Adipocyte (in vitro differentiated cells): ENCODE results near the gene CFAP99.

Source experiments
- DNase-seq: peaks from one replicate; pipeline ENCODE4 v3.0.0-alpha.2; 2015; ENCODE audit warnings: low read depth
- H3K27me3 ChIP-seq: replicated peaks from 2 replicates; pipeline ENCODE4 v1.7.0; 2013; ENCODE audit warnings: mild to moderate bottlenecking, low read length, moderate library complexity; ENCODE audit not compliant: control insufficient read depth, insufficient read depth
- H3K36me3 ChIP-seq: 2 replicates; pipeline ENCODE4 v1.7.0; 2013; ENCODE audit warnings: low read length, mild to moderate bottlenecking, moderate library complexity; ENCODE audit not compliant: control insufficient read depth, insufficient read depth, severe bottlenecking
- H3K4me1 ChIP-seq: 2 replicates; pipeline ENCODE4 v1.7.0; 2013; ENCODE audit warnings: mild to moderate bottlenecking, low read length, moderate library complexity; ENCODE audit not compliant: control insufficient read depth, insufficient read depth
- H3K4me3 ChIP-seq: 2 replicates; pipeline ENCODE4 v1.7.0; 2013; ENCODE audit warnings: mild to moderate bottlenecking, low read length, moderate library complexity
- H3K9ac ChIP-seq: 2 replicates; pipeline ENCODE4 v1.7.0; 2013; ENCODE audit warnings: mild to moderate bottlenecking, low read length, moderate library complexity
- H3K9me3 ChIP-seq: 2 replicates; pipeline ENCODE4 v1.7.0; 2013; ENCODE audit warnings: mild to moderate bottlenecking, low read length, moderate library complexity; ENCODE audit not compliant: control insufficient read depth

The CFAP99 gene

GRCh38 chr4:2489081-2489805 lies 70.5 kb downstream of the CFAP99 start:
- Histone ChIP-seq H3K9me3 (no peaks in the 10 kb centered on the region), H3K36me3 (peaks cover 27% of the 10 kb centered on the region)
- no peak for DNase-seq

GRCh38 chr4:2489841-2490552 lies 71.2 kb downstream of the CFAP99 start:
- Histone ChIP-seq H3K27me3 (no peaks in the 10 kb centered on the region), H3K9ac (no peak overlapping the region), H3K4me1 (peaks cover 24% of the 10 kb centered on the region), H3K9me3 (no peaks in the 10 kb centered on the region), H3K36me3 (peaks cover 28% of the 10 kb centered on the region), H3K4me3 (no peak overlapping the region)
- DNase-seq, result no peak

More at GRCh38 chr4:2489081-2489805, 70.5 kb downstream of the CFAP99 start:
- H3K9ac ChIP-seq, result no peak overlapping the region
- no peak overlapping the region for H3K4me3 ChIP-seq
- peaks cover 29% of the 10 kb centered on the region for H3K4me1 ChIP-seq
- H3K27me3 ChIP-seq, result no peaks in the 10 kb centered on the region

DNA sequence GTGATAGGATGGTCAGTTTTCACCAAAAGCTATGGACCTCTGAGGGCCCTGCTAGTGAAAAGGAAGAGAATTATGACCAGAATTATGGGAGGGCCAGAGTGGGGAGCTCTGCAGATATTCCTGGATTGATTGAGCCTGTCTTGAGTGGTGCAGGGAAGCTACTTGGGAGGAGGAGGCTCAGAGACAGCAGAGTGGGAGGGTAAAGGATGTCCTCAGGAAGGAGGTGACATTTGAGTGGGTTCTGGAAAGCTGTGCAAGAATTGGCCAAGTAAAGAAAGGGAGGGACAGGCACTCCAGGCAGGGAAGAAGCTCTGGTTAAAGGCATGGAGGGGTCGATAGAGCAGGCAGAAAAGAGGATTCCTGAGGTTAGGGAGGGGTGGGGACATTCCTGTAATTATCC lies 74.2 kb downstream of the CFAP99 start:
- Histone ChIP-seq H3K9ac (no peak overlapping the region), H3K36me3 (peaks cover 50% of the 10 kb centered on the region), H3K27me3 (no peaks in the 10 kb centered on the region), H3K9me3 (no peaks in the 10 kb centered on the region), H3K4me3 (no peak overlapping the region), H3K4me1 (peaks cover 18% of the 10 kb centered on the region)
- no peak for DNase-seq

DNA sequence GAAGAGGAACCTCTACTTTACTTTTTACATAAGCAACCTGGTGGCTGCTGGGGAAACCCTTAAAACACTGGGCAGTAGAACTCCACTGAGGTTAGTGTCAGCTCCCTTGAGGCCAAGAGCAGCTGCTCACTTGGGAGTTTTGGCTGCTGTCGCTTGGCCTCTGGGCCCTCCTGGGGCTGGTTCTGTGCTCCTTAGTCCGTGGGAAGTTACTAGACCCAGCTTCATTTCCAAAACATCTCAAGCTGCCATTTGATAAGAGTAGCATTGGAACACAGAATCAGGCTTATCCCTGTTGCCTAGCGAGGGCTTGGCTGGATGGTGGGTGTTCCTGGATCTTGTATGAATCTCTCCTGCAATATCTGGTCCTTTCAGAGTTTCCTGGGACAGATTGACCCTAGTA lies 76.2 kb downstream of the CFAP99 start:
- Histone ChIP-seq H3K27me3 (no peaks in the 10 kb centered on the region), H3K36me3 (peaks cover 63% of the 10 kb centered on the region), H3K4me3 (no peak overlapping the region), H3K9ac (no peak overlapping the region), H3K4me1 (peaks cover 16% of the 10 kb centered on the region), H3K9me3 (no peaks in the 10 kb centered on the region)
- DNase-seq, result no peak

- H3K4me3 ChIP-seq, result no peak overlapping the region
- H3K4me1 ChIP-seq, result peaks cover 8% of the 10 kb centered on the region
- H3K36me3 ChIP-seq, result peaks cover 69% of the 10 kb centered on the region
- no peaks in the 10 kb centered on the region for H3K9me3 ChIP-seq
- H3K27me3 ChIP-seq, result no peaks in the 10 kb centered on the region
- DNase-seq, result no peak
- H3K9ac ChIP-seq, result no peak overlapping the region
Observed at GRCh38 chr4:2497324-2497723, 78.6 kb downstream of the CFAP99 start.

GRCh38 chr4:2497931-2498330 lies 79.2 kb downstream of the CFAP99 start:
- no peaks in the 10 kb centered on the region for H3K9me3 ChIP-seq
- DNase-seq, result no peak
- H3K27me3 ChIP-seq, result no peaks in the 10 kb centered on the region
- peaks cover 66% of the 10 kb centered on the region for H3K36me3 ChIP-seq
- no peak overlapping the region for H3K4me3 ChIP-seq
- H3K9ac ChIP-seq, result no peak overlapping the region
- H3K4me1 ChIP-seq, result peaks cover 8% of the 10 kb centered on the region

GRCh38 chr4:2500547-2500946 lies 81.8 kb downstream of the CFAP99 start:
- H3K27me3 ChIP-seq, result no peaks in the 10 kb centered on the region
- no peak overlapping the region for H3K9ac ChIP-seq
- peaks cover 73% of the 10 kb centered on the region for H3K36me3 ChIP-seq
- no peak overlapping the region for H3K4me3 ChIP-seq
- DNase-seq, result no peak
- peaks cover 8% of the 10 kb centered on the region for H3K4me1 ChIP-seq
- no peaks in the 10 kb centered on the region for H3K9me3 ChIP-seq

DNA sequence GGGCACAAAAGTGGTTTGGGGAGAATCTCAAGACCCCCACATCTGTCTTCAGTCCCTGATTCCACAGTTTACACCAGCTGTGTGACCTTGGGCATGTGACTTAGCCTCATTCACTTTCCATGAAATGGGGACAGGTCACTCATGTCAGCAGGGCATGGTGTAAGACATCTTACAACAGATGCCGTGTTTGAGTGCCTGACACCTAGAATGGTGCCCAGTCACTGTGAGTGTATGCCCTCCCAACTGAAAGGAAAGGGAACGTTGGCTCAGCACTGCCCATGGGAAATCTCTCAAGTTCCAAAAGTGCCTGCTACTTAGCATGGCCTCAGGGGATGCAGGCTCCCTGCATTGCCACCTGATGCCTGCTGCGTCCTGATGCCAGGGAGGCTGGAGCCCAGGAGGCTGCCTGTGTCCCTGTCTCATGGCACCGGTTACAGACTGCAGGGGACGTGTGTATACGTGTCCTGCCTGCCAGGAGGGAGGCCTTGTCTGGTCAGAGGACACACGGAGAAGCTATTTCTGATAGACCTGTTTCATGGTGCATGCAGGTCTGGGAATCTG lies 82.4 kb downstream of the CFAP99 start:
- peaks cover 76% of the 10 kb centered on the region for H3K36me3 ChIP-seq
- peaks cover 8% of the 10 kb centered on the region for H3K4me1 ChIP-seq
- H3K4me3 ChIP-seq, result no peak overlapping the region
- no peak for DNase-seq
- no peaks in the 10 kb centered on the region for H3K27me3 ChIP-seq
- H3K9me3 ChIP-seq, result no peaks in the 10 kb centered on the region
- no peak overlapping the region for H3K9ac ChIP-seq

DNA sequence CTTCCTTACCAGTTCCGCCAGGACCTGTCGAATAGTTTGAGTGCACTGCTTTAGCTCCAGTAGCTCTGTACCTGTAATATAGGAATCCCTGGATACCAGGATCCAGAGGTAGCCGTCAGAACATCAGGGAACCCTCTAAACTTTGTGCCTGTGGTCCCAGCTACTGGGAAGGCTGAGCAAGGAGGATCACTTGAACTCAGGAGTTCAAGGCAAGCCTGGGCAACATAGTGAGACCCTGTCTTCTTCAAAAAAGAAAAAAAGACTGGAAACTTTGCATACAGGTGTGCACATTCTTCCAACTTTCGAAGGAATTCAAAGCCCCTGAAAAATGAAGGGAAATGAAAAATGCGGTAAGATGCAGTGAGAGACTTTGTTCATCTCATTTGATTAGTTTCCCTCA lies 85.1 kb downstream of the CFAP99 start:
- Histone ChIP-seq H3K27me3 (no peaks in the 10 kb centered on the region), H3K9me3 (no peaks in the 10 kb centered on the region), H3K9ac (no peak overlapping the region), H3K4me1 (peaks cover 8% of the 10 kb centered on the region), H3K4me3 (no peak overlapping the region), H3K36me3 (peaks cover 73% of the 10 kb centered on the region)
- no peak for DNase-seq

DNA sequence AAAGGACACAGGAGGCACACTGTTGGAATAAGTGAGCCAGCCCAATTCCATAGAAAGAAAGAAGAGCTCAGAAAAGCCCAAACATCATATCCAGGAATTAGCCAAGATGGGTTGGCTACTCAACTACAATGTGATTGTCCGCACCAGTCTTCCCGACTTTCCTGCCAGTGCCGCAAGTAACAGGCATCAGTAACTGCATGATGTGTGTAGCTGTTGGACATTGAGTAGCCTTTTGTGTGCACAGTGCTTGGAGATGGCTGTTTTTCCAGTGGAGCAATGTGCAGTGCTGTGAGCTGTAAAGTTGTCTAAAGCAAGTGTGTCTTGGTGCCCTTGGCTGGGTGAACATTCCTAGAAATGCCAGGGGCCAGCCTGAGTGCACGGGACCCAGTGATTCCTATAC lies 88.5 kb downstream of the CFAP99 start:
- no peak overlapping the region for H3K9ac ChIP-seq
- H3K9me3 ChIP-seq, result no peaks in the 10 kb centered on the region
- DNase-seq, result no peak
- no peak overlapping the region for H3K4me3 ChIP-seq
- H3K27me3 ChIP-seq, result no peaks in the 10 kb centered on the region
- H3K4me1 ChIP-seq, result no peaks in the 10 kb centered on the region
- H3K36me3 ChIP-seq, result peaks cover 67% of the 10 kb centered on the region

- peaks cover 70% of the 10 kb centered on the region for H3K36me3 ChIP-seq
- no peaks in the 10 kb centered on the region for H3K27me3 ChIP-seq
- H3K4me3 ChIP-seq, result no peak overlapping the region
- DNase-seq, result no peak
- no peak overlapping the region for H3K9ac ChIP-seq
- H3K4me1 ChIP-seq, result no peaks in the 10 kb centered on the region
- H3K9me3 ChIP-seq, result no peaks in the 10 kb centered on the region
Observed at GRCh38 chr4:2507855-2508254, 89.1 kb downstream of the CFAP99 start.
